ENCODE measurements around the gene CMTM7.

- TF ChIP-seq POLR2A (IDR thresholded peaks at IDR 0.05) = no peak
- no peak for TF ChIP-seq CTCF (IDR thresholded peaks at IDR 0.05)
These were observed 31.9 kb downstream of the CMTM7 start for GRCh38 chr3:32423534-32423933.
